NT2/D1 (cell line): Measurements from ENCODE around the gene TNS1.

Experiments
- SUZ12 ChIP-seq: IDR thresholded peaks from 2 replicates; pipeline ENCODE4 v1.6.1; 2011; ENCODE audit not compliant: insufficient read length, insufficient read depth; ENCODE audit errors: extremely low read depth
- ZNF274 ChIP-seq: IDR thresholded peaks from 2 replicates; pipeline ENCODE4 v1.6.1; 2011; ENCODE audit warnings: mild to moderate bottlenecking, low read depth, low read length

DNA sequence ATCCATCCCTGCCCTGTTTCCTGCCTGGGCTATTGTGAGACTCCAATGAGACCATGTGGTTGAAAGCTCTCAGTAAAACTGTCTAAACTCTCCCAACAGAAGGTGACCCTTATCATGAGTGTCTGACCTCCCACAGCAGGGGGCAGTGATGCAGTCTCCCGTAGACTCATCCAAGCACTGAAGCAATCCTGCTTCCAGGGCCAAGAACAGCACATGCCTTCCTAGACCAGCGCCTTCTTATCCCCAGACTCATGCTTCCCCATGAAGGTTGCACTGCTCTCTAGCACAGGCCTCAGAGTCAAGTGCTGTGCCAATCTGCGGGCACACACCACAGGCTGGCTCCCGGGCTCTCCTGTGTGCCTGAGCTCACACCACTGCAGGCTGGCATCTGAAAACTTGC lies 112.3 kb downstream of the TNS1 start:
- TF ChIP-seq SUZ12 (no peak), ZNF274 (no peak)
